HG03135 (cell line): Measurements from ENCODE around the gene DUSP19.

Experiments used
- ATAC-seq: cut with Tn5 transposase; IDR thresholded peaks from one replicate; pipeline ENCODE4 v1.9.1; 2021; ENCODE audit warnings: mild to moderate bottlenecking, moderate library complexity; ENCODE audit not compliant: unreplicated experiment

Gene DUSP19

DNA sequence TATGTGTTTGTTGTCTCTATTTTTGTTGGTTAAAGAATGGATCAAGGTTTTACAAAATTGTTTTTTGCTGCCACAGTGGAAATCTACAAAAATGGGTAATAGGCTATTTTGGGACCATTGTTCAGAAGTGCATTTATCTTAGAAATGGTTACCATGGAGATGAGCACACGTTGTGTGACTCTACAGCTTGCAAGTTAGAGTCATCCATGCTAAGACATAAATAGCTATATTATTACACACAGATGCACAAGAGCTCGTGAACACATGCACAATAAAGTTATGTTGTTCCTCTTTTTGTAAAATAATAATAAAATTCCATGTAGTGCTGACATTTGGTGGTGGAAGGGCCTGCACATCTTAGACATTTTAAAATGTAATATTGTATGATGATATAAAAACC is 15.5 kb upstream of the DUSP19 start:
- peak; percentile 70 for ATAC-seq

DNA sequence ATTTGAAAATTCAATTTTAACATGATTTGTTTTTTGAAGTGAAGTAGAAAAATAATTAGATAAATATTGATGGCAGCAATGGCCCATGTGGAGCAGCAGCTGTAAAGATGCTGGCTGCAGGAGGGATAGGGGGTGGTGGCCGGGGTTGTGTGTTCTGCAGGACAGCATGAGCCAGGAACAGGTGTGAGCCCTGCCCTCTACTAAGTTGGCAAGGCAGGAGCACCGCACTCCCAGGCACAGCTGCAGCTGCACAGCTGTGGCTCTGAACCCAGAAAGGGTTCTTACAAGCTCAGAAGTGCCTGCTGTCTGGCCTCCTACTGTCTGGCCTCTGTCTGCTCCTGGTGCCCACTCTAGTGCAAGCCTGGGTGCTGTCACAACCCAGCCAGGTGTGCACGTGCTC is 10.0 kb upstream of the DUSP19 start:
- no peak for ATAC-seq

DNA sequence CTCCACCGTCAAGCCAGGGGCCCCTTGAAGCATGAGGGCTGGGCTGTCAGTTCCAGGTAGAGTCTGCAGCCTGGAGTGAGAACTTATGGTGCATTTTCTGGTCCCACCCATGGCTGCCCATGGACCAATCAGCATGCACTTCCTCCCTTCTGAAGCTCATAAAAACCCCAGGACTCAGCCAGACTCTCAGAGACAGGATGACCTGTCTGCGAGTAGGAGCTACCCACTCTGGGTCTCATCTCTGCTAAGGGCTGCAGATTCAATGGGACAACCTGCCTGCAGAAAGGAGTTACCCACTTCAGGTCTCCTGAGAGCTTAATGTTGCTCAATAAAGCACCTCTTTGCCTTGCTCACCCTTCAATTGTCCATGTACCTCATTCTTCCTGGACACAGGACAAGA is 9.4 kb upstream of the DUSP19 start:
- no peak for ATAC-seq

DNA sequence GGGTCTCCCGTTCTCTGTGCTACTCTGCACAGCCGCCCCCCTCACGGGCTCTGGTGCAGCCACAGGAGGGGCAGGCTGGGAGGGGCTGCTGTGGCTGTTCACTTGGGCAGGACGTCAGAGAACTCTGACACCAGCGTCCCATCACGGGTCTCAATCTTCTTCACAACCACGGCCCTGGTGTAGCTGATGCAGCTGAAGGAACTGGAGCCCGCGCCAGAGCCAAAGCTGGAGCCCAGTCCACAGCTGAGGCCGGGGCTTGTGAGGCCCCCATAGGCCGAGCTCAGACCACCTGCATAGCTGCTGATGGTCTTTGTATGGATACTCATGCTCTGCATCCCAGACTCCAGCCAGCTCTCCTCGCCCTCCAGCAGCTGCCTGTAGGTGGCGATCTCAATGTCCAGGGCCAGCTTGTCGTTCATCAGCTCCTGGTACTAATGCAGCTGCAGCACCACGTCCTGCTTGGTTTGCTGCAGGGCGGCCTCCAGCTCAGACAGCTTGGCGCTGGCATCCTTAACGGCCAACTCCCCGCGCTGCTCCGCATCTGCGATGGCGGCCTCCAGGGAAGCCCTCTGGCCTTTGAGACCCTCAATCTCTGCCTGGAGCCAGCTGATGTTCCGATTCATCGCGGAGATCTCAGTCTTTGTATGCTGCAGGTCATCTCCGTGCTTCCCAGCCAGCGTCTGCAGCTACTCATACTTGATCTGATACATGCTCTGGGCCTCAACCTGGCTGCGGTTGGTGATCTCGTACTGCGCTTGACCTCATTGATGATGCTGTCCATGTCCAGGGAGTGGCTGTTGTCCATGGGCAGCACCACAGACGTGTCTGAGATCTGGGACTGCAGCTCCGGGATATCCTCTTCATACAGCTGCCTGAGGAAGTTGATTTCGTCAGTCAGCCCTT is 7.4 kb upstream of the DUSP19 start:
- no peak for ATAC-seq

DNA sequence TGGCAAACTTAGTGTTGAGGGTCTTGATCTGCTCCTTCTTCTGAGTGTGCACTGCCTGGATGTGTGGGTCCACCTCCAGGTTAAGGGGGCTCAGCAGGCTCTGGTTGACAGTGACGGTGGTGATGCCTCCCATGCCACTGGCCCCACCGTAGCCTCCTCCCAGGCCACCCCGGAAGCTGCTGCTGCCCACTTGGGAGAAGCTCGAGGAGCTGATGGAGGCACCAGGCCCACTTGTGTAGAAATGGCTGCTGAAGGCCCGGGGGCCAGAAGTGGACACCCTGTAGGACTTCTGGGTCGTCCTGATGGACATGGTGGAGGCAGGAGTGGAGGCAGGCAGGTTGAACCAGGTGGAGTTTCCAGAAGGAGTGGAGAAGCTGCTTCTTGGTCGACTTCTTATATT is 6.4 kb upstream of the DUSP19 start:
- no peak for ATAC-seq

DNA sequence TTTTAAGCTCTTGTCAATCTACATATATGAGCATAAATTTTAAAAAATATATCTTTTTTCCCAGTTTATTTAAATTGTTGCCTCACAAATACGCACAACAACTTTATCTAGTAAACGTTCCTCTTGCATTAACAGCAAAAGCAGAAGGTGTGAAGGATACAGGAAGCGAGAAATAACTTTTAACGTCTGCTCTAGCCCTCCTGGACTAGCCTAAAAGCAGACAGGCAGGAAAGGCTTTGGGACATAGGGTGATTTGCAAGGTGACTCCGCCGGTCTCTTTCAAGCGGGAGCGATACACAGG is 434 bp upstream of the DUSP19 start:
- no peak for ATAC-seq

DNA sequence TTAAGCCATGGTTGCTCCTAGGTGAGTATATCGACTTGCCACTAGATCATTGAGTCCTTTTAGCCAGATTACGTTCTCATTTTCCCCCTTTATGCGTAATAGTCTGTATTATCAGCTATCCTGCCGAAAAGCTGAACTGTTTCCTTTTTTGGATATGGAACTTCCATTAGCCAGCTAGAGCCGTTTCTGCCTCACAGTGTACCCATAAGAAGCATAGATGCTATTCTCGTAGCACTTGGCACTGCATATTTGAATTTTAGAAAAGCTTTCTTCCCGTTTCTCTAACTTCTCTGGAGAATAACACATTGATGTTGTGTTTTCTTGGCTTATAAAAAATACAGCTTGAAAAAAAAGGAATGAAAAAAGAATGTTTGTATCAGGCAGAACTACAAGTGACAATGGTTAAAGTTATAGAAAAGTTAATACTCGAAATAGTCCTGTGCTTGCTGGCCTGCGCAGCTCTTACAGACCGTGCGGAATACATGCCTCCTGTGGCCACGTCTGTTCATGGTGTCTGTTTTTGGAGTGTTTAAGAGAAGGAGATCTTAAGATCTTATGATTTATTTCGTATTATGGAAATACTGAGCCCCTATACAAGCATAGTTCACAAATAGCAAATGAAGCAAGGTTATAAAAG is 710 bp downstream of the DUSP19 start:
- ATAC-seq = peak; percentile 38

DNA sequence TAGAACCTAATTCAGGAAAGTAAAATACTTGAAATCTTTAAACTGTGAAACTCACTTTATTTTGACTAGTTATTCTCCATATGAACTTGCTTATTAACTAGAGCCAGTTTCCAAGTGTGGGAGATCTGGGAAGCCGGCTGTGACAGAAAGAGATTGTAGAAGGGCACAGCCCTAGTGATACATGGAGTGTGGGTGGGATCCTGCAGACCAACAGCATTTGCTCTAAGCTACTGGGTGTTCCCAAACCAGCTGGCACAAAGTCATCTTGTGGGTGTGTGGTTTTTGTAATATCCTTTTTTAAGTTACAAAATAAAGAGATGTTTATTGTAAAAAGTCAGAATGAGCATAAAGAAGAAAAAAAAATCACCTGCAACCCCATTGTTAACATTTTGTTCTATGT is 3.4 kb downstream of the DUSP19 start:
- ATAC-seq = no peak

DNA sequence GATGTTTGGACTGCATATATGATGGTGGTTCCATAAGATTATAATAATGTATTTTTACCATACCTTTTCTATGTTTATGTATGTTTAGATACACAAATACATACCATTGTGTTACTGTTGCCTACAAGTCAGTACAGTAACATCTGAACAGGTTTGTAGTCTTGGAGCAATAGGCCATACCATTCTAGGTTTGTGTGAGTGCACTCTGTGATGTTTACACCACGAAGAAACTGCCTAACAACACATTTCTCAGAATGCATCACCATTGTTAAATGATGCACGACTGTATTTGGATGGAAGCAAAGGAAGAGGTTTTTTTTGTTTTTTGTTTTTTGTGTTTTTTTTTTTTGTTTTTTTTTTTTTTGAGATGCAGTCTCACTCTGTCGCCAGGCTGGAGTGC is 9.5 kb downstream of the DUSP19 start:
- no peak for ATAC-seq

DNA sequence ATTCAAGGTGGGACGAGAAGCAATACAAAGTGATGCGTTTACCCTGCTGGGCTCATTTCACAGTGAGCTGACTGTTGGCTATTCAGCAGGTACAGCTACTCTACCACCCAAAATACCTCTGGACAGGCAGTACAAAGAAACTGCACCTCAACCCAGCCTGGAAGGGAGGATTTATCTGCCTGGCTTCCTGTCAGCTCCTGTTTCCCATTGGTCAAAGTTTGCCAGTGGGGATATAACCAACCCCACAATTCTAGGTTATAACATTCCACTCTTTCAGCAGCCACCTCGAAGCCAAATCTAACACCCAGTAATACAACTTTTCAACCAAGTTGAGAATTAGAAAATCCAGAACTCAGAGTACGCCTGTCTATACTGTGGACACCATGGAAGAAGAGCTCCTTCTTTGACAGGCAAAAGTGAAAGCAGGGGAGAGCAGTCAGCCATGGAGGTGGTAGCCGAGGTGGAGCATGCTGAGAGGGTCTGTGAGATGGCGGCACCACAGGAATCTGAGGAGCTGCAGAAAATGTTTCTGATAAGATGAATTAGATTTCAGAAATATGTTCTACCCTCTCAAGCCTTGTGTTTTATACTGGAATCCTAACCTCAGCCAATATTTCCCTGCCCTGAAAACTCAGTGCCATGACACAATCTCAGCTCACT is 10.8 kb downstream of the DUSP19 start:
- ATAC-seq = peak; percentile 52

DNA sequence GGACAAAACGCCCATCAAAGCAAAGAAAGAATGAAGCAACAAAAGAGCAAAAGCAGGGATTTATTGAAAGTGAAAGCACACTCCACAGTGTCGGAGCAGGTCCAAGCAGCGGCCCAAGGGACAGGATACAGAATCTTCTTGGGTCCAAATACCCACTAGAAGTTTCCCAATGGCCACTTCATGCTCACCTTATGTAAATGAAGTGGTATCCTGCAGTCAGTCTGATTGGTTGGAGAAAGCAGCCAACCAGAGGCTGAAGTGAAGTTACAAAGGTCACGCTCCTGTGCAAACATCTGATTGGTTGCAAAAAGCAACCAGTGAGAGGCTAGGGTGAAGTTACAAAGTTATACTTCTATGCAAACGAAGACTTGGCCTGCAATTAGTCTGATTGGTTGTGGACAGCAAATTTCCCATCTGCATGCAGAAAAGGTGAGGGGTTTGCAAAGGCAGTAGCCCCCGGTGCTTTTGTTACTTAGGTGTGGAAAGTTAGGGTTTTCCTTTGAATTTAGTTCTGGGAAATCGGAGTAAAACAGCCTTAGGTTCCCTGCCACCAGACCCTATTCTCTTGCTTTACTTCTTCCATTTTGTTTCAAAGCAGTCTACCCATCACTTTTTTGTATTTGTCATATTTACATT is 12.9 kb downstream of the DUSP19 start:
- ATAC-seq = no peak

DNA sequence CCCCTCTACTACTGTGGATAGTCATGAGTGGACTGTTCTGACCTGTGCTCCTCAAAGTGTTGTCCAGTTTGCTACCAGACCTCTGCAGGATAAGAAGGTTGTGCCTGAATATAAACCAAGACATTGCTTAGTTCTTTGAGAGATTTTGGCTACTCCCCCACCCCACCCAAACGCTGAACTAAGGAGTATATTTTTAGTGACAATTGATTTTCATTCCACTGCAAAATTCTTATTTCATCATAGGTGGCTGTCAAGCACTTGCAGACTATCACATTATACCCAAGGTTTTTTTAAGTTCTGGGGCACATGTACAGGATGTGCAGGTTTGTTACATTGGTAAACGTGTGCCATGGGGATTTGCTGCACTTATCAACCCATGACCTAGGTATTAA is 13.4 kb downstream of the DUSP19 start:
- ATAC-seq = no peak

DNA sequence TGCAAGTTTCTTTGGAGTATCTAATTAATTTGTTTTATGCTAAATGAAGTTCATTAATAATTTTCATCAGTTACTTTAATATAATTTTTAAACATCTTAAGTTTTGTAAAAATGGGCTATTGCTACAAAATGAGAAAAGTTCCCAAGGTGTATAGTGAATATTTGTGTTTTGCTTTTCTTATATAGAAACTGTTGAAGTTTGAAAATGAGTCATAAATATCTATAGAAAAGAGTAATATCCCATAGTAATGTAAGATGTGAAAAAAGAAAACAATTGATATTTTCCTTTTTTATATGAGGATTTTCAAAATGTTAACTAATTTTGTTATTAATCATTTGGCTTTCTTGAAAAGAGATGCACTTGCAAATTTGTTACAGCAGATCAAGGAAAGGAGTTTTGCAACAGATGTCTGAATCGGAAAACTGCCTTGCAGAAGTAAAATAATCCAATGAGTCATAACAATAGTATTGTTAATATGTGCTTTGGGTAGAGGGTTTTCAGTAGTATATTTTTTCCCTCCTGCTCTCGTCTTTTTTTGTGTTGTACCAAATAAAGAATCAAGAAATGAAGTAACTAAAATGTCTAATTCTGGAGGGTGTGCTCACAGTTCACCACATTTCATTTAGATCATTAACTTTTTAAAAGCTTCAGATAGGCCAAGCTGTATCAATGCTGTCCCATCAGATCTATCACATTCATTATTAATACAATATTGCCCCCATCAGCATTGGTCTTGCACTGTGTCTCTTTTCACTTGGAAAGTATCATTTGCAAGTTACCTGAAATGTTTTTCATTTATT is 15.5 kb downstream of the DUSP19 start:
- peak; percentile 76 for ATAC-seq

DNA sequence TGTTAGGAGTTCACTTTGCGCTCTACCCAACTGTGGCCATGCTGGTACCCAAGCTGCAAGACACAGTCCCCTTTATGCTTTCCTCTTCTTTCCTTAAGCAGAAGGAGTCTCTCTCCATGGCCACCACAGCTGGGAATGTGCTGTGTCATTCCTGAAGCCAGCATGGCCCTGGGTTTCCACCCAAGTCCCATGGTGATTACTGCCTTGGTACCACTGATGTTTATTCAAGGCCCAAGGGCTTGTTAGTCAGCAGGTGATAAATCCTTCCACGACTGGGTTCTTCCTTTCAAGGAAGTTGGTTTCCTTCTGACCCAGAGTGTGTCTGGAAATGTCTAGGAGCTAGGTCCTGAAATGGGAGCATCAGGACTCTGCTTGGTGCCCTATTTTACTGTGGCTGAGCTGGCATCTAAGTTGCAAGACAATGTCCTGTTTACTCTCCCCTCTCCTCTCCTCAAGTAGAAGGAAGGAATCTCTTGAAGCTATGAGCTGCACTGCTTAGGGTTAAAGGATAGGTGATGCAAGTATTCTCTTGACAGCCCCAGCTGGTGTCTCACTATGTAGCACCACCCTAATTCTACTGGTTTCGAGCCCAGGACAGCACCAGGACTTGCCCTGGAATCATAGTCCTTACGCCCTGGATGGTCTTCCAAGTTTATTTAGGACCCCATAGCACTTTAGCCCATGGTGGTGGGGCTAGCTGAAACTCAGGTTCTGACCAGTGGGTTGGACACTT is 27.0 kb downstream of the DUSP19 start:
- no peak for ATAC-seq

DNA sequence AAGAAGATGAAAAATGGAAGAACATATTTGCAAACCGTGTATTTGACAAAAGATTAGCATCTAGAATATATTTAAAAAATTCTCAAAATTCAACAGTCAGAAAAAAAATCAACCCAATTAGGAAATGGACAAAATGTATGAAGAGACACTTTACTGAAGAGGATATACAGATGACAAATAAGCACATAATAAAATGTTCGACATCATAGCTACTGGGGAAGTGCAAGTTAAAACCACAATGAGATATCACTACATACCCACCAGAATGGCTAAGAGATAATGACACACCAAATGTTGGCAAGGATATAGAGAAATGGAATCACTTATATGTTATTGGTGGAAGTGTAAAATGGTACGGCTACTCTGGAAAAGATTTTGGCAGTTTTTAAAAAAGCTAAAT is 34.0 kb downstream of the DUSP19 start:
- no peak for ATAC-seq

DNA sequence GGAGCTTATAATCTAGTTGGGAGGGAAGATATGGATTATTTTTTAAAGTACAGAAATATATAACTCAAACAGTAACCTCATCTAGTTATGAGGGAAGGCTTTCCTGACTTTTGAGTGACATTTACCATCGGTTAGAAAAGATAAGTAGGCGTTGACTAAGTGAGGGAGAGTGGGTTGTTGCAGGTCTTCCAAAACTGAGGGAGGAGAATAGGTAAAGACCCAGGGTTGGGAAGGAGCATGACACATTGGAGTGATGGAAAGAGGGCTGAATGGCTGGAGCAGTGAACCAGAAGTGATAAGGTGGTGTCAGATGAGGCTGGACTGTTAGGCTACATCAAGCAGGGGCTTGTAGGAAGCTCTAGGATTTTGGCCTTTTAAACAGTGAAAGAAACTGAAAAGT is 35.1 kb downstream of the DUSP19 start:
- no peak for ATAC-seq

DNA sequence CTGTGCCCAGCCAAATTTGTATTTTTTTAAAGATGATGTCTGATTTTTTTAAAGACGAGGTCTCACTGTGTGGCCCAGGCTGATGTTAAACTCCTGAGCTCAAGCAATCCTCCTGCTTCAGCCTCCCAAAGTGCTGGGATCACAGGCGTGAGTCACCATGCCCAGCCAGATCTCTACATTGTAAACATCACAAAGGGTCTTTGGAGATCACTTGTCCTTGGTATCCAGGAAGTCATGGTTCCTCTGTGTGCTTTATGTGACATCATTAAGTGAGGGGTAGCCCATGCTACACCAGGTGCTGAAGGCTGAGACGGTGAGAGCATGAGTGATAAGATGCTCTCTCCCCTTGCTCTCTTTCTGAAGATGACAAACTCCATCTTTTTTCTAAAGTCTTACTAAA is 38.7 kb downstream of the DUSP19 start:
- ATAC-seq = no peak

DNA sequence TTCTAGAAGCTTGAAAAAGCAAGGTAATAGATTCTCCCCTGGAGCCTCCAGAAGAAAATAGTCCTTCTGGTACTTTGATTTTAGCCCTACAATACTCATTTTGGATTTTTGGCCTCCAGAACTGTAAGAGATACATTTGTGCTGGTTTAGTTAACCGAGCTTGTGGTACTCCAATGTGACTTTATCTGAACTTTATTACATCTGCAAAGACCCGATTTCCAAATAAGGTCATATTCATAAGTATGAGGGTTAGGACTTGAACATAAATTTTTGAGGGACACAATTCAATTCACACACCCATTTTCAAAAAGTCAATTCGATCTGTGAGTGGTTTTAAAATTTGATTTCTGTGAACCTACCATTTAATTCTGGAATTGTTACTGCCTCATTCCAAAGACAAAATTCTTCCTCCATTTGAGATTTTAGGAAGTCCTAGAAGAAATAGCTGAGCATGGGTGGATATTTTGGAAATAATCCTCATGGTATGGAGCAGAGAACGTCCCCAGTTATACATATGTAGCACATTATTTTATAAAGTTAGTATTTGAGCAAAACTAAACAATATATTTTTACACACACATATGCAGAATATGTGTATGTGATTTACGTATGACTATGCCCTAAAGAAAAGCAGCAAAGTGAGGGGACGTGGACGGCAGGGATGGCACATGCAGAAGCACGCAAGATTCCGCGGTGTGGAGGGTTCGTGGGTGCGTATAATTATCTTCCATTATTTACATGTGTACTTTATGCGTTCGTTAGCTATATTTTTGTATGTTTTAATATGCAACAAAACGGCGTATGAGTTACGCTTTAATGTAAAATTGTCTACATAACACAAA is 44.8 kb downstream of the DUSP19 start:
- no peak for ATAC-seq

DNA sequence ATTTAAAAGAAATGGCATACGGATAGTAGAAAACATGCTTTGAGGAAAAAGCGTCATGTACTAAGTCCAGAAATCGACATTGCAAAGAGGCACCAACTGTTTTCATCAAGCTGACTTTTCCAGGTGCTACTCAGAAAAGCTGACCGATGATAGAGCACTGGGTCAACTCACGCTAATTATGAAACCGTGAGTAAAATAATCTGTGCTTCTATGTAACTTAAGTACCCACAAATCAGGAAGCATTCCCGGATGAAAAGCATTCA is 45.3 kb downstream of the DUSP19 start:
- ATAC-seq = peak; percentile 31
